GM10266 (cell line): ENCODE measurements around the gene MRAP.

ENCODE experiments used
- DNase-seq: peaks from one replicate; pipeline ENCODE4 v3.0.0; 2012; ENCODE audit errors: extremely low spot score
- CTCF ChIP-seq: IDR thresholded peaks from 2 replicates; pipeline ENCODE4 v1.5.1; 2012; ENCODE audit warnings: mild to moderate bottlenecking, low read depth; ENCODE audit not compliant: control insufficient read depth, insufficient read depth; ENCODE audit errors: missing control alignments

The MRAP gene

GRCh38 chr21:32331444-32332305, 33.0 kb downstream of the MRAP start:
- no peak for DNase-seq
- TF ChIP-seq CTCF = no peak

- no peak for DNase-seq
- no peak for TF ChIP-seq CTCF
These were observed 33.9 kb downstream of the MRAP start for GRCh38 chr21:32332463-32332951.

- no peak for TF ChIP-seq CTCF
- no peak for DNase-seq
These were observed 35.5 kb downstream of the MRAP start for GRCh38 chr21:32333953-32334673.

- DNase-seq = no peak
- no peak for TF ChIP-seq CTCF
These were observed 36.4 kb downstream of the MRAP start for GRCh38 chr21:32334980-32335531.

- DNase-seq = no peak
- no peak for TF ChIP-seq CTCF
These were observed 37.2 kb downstream of the MRAP start for GRCh38 chr21:32335601-32336575.

- TF ChIP-seq CTCF = no peak
- no peak for DNase-seq
These were observed 38.1 kb downstream of the MRAP start for GRCh38 chr21:32336711-32337110.
